AG08395 (cell line): ENCODE data around the gene LYSET.
"Not testable (repeated sequence)": the region's sequence is repeated elsewhere in the genome, so short reads cannot be mapped to it uniquely, and the experiment has no call there.

Source experiments
- DNase-seq: peaks from one replicate; pipeline ENCODE4 v3.0.0; 2012; ENCODE audit warnings: mixed read lengths, low spot score

Gene LYSET

DNA sequence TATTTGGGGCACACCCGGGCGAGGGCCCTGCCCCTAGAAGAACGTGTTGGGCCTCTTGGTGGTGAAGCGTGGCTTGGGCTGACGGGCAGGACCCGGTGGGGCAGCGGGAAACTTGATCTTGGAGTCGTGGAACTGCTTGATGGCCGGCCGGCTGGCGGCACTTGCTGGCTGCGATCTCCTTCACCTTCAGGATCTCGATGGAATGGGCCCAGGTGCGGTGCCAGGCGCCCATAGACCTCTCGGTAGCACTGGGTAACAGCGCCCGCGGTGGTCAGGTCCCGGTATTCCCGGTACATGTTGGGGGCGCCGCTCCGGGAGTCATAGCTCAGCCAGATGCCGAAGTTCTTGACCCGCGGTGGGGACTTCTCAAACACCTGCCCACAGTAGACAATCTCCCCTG lies 38.4 kb downstream of the LYSET start:
- DNase-seq = no peak

GRCh38 chr14:93228550-93228949 lies 43.4 kb downstream of the LYSET start:
- no peak for DNase-seq

- no peak for DNase-seq
Observed at GRCh38 chr14:93230539-93230938, 45.4 kb downstream of the LYSET start.

DNA sequence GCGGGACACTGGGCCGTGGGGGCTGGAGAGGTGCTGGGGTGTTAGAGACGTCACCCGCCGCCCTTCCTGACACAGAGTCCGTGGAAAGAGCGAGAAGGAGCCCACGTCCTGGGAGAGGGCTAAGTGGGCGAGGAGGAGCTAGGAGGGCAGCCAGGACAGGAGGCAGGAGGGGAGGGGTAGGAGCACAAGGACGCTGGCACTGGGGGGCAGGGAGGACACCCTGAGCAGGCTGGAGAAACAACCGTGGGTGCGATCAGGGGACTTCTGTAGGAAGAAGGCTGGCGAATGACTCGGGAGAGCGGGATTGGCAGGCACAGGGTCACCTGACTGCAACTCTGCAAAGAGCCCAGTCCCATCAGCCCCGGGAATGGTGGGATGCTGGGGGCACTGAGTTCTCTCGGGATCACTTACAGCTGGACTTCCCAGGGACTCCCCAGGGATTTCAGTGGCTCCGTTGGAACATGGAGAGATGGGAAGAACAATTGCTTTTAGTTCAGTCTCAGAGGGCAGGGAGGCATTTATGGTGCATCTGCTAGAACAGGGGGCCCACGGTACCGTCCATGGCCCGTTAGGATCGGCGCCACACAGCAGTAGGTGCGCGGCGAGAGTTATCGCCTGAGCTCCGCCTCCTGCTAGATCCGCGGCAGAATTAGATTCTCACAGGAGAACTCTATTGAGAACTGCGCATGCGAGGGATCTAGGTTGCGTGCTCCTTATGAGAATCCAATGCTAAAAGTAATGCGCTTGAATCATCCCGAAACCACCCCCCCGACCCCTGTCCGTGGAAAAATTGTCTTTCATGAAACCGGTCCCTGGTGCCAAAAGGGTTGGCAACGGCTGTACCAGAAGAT lies 46.2 kb downstream of the LYSET start:
- peak; percentile 41 for DNase-seq

- DNase-seq = no peak
Observed at GRCh38 chr14:93232159-93232558, 47.0 kb downstream of the LYSET start.

DNA sequence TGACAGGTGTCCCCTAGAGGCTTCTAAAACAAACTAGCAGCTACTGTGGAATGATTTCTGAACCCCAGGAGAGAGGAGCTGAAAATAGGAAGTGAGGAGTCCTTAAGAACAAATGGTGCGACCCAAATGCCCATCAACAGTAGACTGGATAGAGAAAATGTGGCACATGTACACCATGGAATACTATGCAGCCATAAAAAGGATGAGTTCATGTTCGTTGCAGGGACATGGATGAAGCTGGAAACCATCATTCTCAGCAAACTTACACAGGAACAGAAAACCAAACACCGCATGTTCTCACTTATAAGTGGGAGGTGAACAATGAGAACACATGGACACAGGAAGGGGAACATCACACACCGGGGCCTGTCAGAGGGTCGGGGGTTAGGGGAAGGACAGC lies 48.0 kb downstream of the LYSET start:
- DNase-seq = not testable (repeated sequence)

DNA sequence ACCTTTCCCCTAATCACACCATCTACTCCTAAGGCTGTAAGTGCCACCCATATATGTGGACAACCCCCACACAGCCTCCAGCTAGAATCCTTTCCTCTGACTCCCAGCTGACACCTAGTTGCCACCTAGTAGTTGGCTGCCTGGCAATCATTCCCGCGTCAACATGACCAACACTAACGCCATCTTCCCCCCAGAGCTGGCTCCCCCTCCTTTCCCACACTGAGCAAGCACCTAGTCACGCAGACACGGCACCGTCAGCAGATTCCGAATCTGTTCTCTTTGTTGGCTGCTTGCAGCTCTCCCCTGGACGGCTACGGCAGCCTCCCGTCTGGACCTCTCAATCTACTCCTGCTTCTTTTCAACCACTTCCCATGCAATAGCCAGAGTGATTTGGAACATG lies 49.7 kb downstream of the LYSET start:
- peak; percentile 81 for DNase-seq
